ENCODE measurements around the gene CMC2.

DNA sequence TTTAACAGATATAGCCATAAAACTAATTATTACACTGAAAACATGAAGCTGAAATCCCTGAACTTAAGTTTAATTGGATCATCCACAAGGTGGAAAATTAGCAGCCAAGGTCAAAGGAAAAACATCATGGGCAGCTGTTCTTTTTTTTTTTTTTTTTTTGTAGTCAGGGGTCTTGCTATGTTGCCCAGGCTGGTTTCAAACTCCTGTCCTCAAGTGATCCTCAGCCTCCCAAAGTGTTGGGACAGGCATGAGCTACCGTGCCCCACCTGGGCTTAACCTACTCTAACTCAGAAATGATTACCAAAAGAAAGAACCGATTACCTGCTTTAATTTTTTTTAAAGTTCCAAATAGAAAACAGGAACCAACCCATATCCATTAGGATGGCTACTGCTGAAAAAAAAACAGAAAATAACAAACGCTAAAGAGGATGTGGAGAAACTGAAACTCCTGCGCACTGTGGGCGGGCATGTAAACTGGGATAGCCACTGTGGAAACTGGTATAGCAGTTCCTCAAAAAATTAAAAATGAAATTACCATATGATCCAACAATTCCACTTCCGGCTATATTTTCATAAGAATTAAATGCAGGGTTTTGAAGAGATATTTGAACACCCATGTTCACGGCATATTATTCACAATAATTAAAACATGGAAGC is 8.6 kb downstream of the CMC2 start:
- TF ChIP-seq, protein P1, sequence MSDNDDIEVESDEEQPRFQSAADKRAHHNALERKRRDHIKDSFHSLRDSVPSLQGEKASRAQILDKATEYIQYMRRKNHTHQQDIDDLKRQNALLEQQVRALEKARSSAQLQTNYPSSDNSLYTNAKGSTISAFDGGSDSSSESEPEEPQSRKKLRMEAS (CRISPR knock-in tag; IDR thresholded peaks at IDR 0.05) = no peak
- TF ChIP-seq TAF1 (IDR thresholded peaks at IDR 0.05; ENCODE audit: control insufficient read depth, extremely low read depth, insufficient read depth, low read length, severe bottlenecking) (no peak), RAD51 (IDR thresholded peaks at IDR 0.05; ENCODE audit: borderline replicate concordance, low read depth) (no peak), ZFP30 (CRISPR knock-in tag; IDR thresholded peaks at IDR 0.05; ENCODE audit: borderline replicate concordance) (no peak), ZNF140 (CRISPR knock-in tag; IDR thresholded peaks at IDR 0.05) (no peak), POLR2A (conservative IDR thresholded peaks at IDR 0.05) (no peak), TAF9B (IDR thresholded peaks at IDR 0.05; ENCODE audit: partially characterized antibody) (no peak), LEF1 (IDR thresholded peaks at IDR 0.05) (no peak)
